Measurements from ENCODE around the gene GPR83.

- TF ChIP-seq CTCF (conservative IDR thresholded peaks at IDR 0.05) (no peak), ZFX (IDR thresholded peaks at IDR 0.05) (no peak)
Observed at GRCh38 chr11:94447149-94447548, 45.9 kb upstream of the GPR83 start.

Measured in C4-2B (cell line).